Gastrocnemius medialis (tissue), 4 donors: ENCODE data around the gene CACNA2D2. TPM values are rescaled to one million over a fixed set of nuclear protein-coding genes. Genes with fewer than 3 reads are reported as not detected.

ENCODE experiments used
- ATAC-seq, 2 donors: fragments of 150-250 bp; one replicate each; pipeline ENCODE4 v1.9.1; 2016
- DNase-seq, 2 donors: peaks; one replicate each; pipeline ENCODE4 v3.0.0-alpha.2; 2019
- H3K27ac ChIP-seq, 4 donors: fragments of 200-600 bp; sonication (generic); 1 replicate in 1 of 4; 2 replicates in 3 of 4; pipeline ENCODE4 v1.5.1; 2016 to 2018; ENCODE audit warnings: mild to moderate bottlenecking in 2 of 4, moderate library complexity in 1 of 4
- H3K27me3 ChIP-seq, 3 donors: fragments of 200-600 bp; sonication (generic) in 2 of 3; 1 replicate in 1 of 3; 2 replicates in 2 of 3; pipeline versions ENCODE4 v1.5.1 to v1.6.0; 2016 to 2019; ENCODE audit warnings: mild to moderate bottlenecking in 1 of 3, moderate library complexity in 1 of 3
- H3K36me3 ChIP-seq, 2 donors: fragments of 200-600 bp; sonication (generic) in 1 of 2; one replicate each; pipeline ENCODE4 v1.5.1; 2017 to 2018
- H3K4me1 ChIP-seq, 2 donors: fragments of 200-600 bp; sonication (generic) in 1 of 2; one replicate each; pipeline ENCODE4 v1.5.1; 2016 to 2017; ENCODE audit warnings: mild to moderate bottlenecking in 2 of 2
- H3K4me3 ChIP-seq, 4 donors: fragments of 200-600 bp; sonication (generic) in 3 of 4; 1 replicate in 1 of 4; 2 replicates in 3 of 4; pipeline ENCODE4 v1.5.1; 2016 to 2019; ENCODE audit warnings: mild to moderate bottlenecking in 2 of 4
- H3K9me3 ChIP-seq, 3 donors: fragments of 200-600 bp; sonication (generic) in 2 of 3; 1 replicate in 1 of 3; 2 replicates in 2 of 3; pipeline ENCODE4 v1.5.1; 2016 to 2019
- POLR2A ChIP-seq, 2 donors: fragments of 450-650 bp; IDR thresholded peaks; one replicate each; pipeline ENCODE4 v1.6.1; 2017; ENCODE audit warnings: antibody characterized with exemption in 2 of 2, mild to moderate bottlenecking in 2 of 2, moderate library complexity in 2 of 2
- in situ Hi-C, 4 donors: fragments of 200-750 bp; cut with MboI; loops; one replicate each; pipeline versions ENCODE4 v1.15.0 to v1.8.0; 2017; ENCODE audit warnings: low sequenced_read_pairs in 4 of 4
- intact Hi-C: fragments of 100-400 bp; cut with DNase I; formaldehyde crosslinking; loops from one replicate; pipeline ENCODE4 v1.15.1; 2023; ENCODE audit warnings: low total_unique reads
- total RNA-seq, 4 donors: library from RNA; depleted of rRNA; stranded (reverse); fragments of >200 nt; gene quantifications; one replicate each; pipeline versions ENCODE4 v1.1.0 to v1.2.3, GENCODE V29; 2016
- TF ChIP-seq, protein P1 (sequence below), 5 experiments: fragments of 450-650 bp in 3 of 5; fragments of 200-600 bp in 2 of 5; sonication (generic) in 2 of 5; IDR thresholded peaks in 4 of 5; conservative IDR thresholded peaks in 1 of 5; 1 replicate in 4 of 5; 2 replicates in 1 of 5; pipeline ENCODE4 v1.5.1; 2016 to 2019; ENCODE audit warnings: antibody characterized with exemption in 5 of 5, mild to moderate bottlenecking in 3 of 5, moderate library complexity in 3 of 5

The CACNA2D2 gene
- total RNA-seq, 4 donors from 2014 or later: 0.27 to 0.68 (median 0.45) TPM

GRCh38 chr3:50336452-50337174 lies 166.8 kb downstream of the CACNA2D2 start:
- no peaks in the 10 kb centered on the region for H3K27me3 ChIP-seq

DNA sequence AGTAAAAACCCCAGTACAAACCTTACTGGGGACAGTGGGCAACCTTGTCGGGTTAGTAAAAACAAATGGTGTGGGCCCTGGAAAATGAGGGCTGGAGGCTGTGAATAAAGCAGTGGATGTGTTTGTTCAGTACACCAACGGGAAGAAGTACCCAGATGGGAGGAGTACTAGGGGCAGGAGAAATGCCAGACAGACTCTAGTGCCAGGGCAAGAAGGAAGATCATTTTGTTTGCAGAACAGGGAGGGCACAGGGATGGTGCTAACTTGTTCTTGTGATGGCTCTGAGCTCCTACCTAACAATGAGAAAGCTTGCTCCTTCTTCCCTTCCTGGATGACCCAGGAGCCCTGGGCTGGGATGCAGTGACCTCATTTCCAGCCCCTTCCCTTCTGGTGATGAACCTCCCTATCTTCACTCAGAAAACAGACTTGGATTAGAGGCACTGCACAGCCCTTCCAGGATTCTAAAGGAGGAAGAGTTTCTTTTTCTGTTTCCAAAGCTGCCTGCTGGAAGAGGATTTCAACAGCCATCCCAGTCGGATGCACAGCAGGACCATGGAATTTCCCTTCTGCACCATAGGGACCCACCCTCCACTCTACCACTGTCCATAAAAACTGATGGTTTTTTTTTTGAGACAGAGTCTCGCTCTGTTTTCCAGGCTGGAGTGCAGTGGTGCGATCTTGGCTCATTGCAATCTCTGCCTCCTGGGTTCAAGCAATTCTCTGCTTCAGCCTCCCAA lies 168.9 kb downstream of the CACNA2D2 start:
- peaks cover 0 to 28% of the 10 kb centered on the region in 2 donors for H3K36me3 ChIP-seq
- DNase-seq (no peak), ATAC-seq (no peak)
- TF ChIP-seq, protein P1, sequence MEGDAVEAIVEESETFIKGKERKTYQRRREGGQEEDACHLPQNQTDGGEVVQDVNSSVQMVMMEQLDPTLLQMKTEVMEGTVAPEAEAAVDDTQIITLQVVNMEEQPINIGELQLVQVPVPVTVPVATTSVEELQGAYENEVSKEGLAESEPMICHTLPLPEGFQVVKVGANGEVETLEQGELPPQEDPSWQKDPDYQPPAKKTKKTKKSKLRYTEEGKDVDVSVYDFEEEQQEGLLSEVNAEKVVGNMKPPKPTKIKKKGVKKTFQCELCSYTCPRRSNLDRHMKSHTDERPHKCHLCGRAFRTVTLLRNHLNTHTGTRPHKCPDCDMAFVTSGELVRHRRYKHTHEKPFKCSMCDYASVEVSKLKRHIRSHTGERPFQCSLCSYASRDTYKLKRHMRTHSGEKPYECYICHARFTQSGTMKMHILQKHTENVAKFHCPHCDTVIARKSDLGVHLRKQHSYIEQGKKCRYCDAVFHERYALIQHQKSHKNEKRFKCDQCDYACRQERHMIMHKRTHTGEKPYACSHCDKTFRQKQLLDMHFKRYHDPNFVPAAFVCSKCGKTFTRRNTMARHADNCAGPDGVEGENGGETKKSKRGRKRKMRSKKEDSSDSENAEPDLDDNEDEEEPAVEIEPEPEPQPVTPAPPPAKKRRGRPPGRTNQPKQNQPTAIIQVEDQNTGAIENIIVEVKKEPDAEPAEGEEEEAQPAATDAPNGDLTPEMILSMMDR (IDR thresholded peaks at IDR 0.05 in 4 of 5, conservative IDR thresholded peaks at IDR 0.05 in 1 of 5): no peak
- no peak for TF ChIP-seq POLR2A (IDR thresholded peaks at IDR 0.05)
- intact Hi-C loops (no loop called here), in situ Hi-C loops (no loop called here)
- peak overlapping the region; percentile 89 to 98 (median 97) for H3K27ac ChIP-seq
- H3K9me3 ChIP-seq: no peaks in the 10 kb centered on the region
- no peaks in the 10 kb centered on the region for H3K27me3 ChIP-seq
- H3K4me1 ChIP-seq: peaks cover 38 to 47% of the 10 kb centered on the region in 2 donors
- peak overlapping the region in 3 of 4 donors; percentile 10 to 83 (median 75) for H3K4me3 ChIP-seq

More at GRCh38 chr3:50336452-50337174, 166.8 kb downstream of the CACNA2D2 start:
- Histone ChIP-seq H3K4me3 (peak overlapping the region; percentile 75 to 91 (median 82)), H3K36me3 (peaks cover 0 to 7% of the 10 kb centered on the region in 2 donors), H3K4me1 (peaks cover 38 to 64% of the 10 kb centered on the region in 2 donors), H3K27ac (peak overlapping the region; percentile 89 to 98 (median 97)), H3K9me3 (no peaks in the 10 kb centered on the region)
- ATAC-seq (peak; percentile 3 to 7), DNase-seq (no peak)
- intact Hi-C loops: loop anchor here (1.0 kb wide), 1 partner anchor 15 kb away; no protein-coding TSS in a partner anchor
- in situ Hi-C loops: no loop called here
- TF ChIP-seq, protein P1 (IDR thresholded peaks at IDR 0.05 in 4 of 5, conservative IDR thresholded peaks at IDR 0.05 in 1 of 5): no peak
- no peak for TF ChIP-seq POLR2A (IDR thresholded peaks at IDR 0.05)

DNA sequence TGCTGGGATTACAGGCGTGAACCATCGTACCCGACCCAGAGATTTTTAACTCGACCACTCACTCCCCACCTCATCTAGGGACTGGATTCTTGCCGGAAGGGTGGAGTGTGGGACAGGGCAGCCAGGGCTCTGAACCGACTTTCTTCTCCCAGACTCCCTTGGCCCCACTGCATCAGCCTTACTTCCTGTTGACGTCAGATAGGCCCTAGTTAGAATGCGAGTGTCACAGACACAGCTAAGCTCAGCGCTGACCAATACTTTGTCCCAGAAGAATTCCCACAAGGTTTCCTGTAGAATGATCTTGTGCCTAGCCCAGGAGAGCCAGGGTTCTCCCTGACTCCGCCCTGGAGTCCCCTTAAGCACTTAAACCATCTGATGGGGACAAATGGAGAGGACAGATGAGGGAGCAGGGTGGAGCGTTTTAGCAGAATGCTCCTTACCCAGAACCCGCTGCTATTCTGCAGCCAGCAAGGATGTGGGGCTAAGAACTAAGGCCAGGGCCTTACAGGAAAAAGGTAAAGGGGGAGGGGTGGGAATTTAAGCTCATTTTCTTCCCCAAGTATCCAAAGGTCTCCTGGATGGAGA lies 169.6 kb downstream of the CACNA2D2 start:
- TF ChIP-seq POLR2A (IDR thresholded peaks at IDR 0.05): peak; percentile 36 to 70
- TF ChIP-seq, protein P1 (IDR thresholded peaks at IDR 0.05 in 4 of 5, conservative IDR thresholded peaks at IDR 0.05 in 1 of 5): no peak
- H3K27ac ChIP-seq: peak overlapping the region; percentile 89 to 98 (median 97)
- H3K4me1 ChIP-seq: peaks cover 36 to 45% of the 10 kb centered on the region in 2 donors
- no peaks in the 10 kb centered on the region for H3K9me3 ChIP-seq
- no peaks in the 10 kb centered on the region for H3K27me3 ChIP-seq
- DNase-seq (peak; percentile 50 to 60), ATAC-seq (peak; percentile 4 to 19)
- intact Hi-C loops (no loop called here), in situ Hi-C loops (no loop called here)
- H3K4me3 ChIP-seq: peak overlapping the region in 3 of 4 donors; percentile 16 to 75 (median 18)
- H3K36me3 ChIP-seq: peaks cover 0 to 33% of the 10 kb centered on the region in 2 donors

DNA sequence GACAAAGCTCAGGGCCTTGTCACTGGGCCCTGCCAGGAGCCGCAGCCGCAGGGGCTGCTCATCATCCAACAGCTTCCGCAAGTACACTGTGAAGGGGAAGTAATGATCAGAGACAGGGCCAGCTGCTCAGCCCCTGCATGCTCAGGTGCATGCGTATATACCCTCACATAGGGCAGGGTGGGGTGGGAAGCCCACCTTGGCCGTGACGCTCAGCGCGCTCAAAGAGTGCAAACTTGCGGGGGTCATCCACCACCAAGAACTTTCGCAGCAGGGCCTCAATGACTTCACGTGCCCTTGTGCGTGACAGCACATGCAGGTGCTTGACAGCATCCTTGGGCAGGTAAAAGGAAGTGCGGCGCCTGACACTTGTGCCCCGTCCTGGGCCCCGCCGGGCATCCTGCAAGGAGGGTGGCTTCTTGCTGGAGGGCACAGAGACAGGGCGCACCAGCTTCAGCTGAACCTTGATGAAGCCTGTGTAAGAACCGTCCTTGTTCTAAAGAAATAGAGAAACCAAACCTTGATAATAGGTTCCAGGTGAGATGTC lies 172.0 kb downstream of the CACNA2D2 start:
- TF ChIP-seq, protein P1 (IDR thresholded peaks at IDR 0.05 in 4 of 5, conservative IDR thresholded peaks at IDR 0.05 in 1 of 5): no peak
- no peak for TF ChIP-seq POLR2A (IDR thresholded peaks at IDR 0.05)
- peak overlapping the region; percentile 89 to 98 (median 97) for H3K27ac ChIP-seq
- ATAC-seq: no peak
- intact Hi-C loops (no loop called here), in situ Hi-C loops (no loop called here)
- peaks cover 0 to 36% of the 10 kb centered on the region in 2 donors for H3K36me3 ChIP-seq
- peaks cover 49 to 53% of the 10 kb centered on the region in 2 donors for H3K4me1 ChIP-seq
- H3K9me3 ChIP-seq: no peaks in the 10 kb centered on the region
- no peak for DNase-seq
- H3K27me3 ChIP-seq: no peaks in the 10 kb centered on the region
- no peak overlapping the region for H3K4me3 ChIP-seq
